Subcutaneous adipose tissue (tissue), 4 donors: Measurements from ENCODE around the gene PPEF1. TPM values are rescaled to one million over a fixed set of nuclear protein-coding genes. Genes with fewer than 3 reads are reported as not detected.

Source experiments
- CTCF ChIP-seq: fragments of 450-650 bp; IDR thresholded peaks from one replicate; pipeline ENCODE4 v1.5.1; 2016; ENCODE audit warnings: low read depth, mild to moderate bottlenecking, control low read depth, antibody characterized with exemption, moderate library complexity
- total RNA-seq, 4 donors: library from RNA; depleted of rRNA; stranded (reverse); fragments of >200 nt; gene quantifications; one replicate each; pipeline ENCODE4 v1.1.0, GENCODE V29; 2016

Gene PPEF1
- total RNA-seq, 4 donors from 2014 or later, result 0.22 TPM; not detected in 3

- no peak for TF ChIP-seq CTCF
Measured at GRCh38 chrX:18861511-18861910, 154.1 kb downstream of the PPEF1 start.

DNA sequence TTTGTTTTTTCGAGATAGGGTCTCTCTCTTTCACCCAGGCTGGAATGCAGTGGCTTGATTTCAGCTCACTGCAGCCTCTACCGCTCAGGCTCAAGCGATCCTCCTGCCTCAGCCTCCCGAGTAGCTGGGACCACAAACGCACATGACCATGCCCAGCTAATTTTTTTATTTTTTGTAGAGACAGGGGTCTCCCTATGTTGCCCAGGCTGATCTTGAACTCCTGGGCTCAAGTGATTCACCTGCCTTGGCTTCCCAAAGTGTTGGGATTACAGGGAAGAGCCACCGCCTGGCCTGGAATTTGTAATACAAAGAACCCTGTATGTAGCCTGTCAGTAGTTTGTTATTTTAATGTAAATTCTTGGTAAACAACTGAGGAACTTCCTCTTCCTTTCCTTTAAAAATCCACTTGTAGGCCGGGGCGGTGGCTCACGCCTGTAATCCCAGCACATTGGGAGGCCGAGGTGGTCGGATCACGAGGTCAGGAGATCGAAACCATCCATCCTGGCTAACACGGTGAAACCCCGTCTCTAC lies 157.0 kb downstream of the PPEF1 start:
- TF ChIP-seq CTCF, result no peak

DNA sequence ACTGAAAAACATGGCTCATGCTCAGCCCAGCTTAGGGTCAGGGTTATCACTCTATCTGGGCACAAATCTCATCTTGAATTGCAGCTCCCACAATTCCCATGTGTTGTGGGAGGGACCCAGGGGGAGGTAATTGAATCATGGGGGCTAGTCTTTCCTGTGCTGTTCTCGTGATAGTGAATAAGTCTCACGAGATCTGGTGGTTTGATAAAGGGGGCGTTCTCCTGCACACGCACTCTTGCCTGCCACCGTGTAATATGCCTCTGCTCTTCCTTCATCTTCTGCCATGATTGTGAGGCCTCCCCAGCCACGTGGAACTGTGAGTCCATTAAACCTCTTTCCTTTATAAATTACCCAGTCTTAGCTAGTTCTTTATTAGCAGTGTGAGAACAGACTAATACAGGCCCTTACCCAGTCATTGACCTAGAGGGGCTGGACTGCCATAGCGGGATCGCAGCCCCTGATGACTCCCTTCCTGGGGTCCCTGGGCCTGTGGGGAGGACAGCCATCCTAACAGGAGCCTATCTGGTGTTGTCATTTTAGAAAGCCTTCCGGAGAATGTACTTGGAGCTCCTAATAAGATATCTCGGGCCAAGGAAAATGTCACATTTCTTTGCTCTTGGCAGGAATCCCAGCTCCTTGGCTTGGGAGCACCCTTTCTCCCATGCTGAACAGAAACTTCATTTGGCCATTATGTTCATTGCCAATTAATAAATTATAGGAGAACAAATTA lies 163.9 kb downstream of the PPEF1 start:
- no peak for TF ChIP-seq CTCF

- no peak for TF ChIP-seq CTCF
Measured at GRCh38 chrX:18871970-18872369, 164.5 kb downstream of the PPEF1 start.

GRCh38 chrX:18872621-18873020 lies 165.2 kb downstream of the PPEF1 start:
- TF ChIP-seq CTCF, result no peak

GRCh38 chrX:18873189-18873791 lies 165.8 kb downstream of the PPEF1 start:
- TF ChIP-seq CTCF, result no peak

DNA sequence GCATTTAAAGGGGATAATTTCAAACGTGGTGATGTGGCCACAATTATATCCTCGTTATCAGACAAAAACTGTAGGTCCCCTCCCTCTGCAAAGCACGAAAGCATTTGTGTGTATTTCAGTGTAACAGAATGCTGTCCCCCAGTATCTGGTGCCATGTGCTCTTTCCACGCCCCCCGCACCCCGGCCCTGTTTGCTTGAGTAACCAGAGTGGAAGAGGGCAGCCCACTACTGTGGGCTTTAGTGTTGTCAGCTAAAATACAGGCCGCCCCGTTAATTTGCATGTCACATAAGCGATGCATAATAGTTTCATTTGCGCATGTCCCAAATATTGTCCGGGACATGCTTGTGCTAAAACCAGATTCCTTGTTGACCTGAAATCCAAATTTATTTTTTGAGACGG lies 166.4 kb downstream of the PPEF1 start:
- TF ChIP-seq CTCF, result no peak
